H1 (cell line): ENCODE results near the gene LDLRAD3. TPM values are rescaled to one million over a fixed set of nuclear protein-coding genes. Genes with fewer than 3 reads are reported as not detected.

Experiments used
- CHD2 ChIP-seq: IDR thresholded peaks from 2 replicates; pipeline ENCODE4 v1.6.1; 2012; ENCODE audit warnings: low read length, improper control_type of control experiment
- EGR1 ChIP-seq: IDR thresholded peaks from 2 replicates; pipeline ENCODE4 v1.6.1; 2011; ENCODE audit warnings: low read depth, low read length, borderline replicate concordance
- KDM5A ChIP-seq: fragments of 200-600 bp; IDR thresholded peaks from 2 replicates; pipeline ENCODE4 v1.7.1; 2012; ENCODE audit warnings: mild to moderate bottlenecking, low read length, inconsistent platforms, mixed read lengths
- polyA plus RNA-seq, 7 experiments: library from polyadenylated mRNA; depleted of rRNA in 3 of 7; stranded (reverse) in 5 of 7; unstranded in 2 of 7; fragments of >200 nt in 5 of 7; fragments of 200-250 nt in 2 of 7; gene quantifications; 1 replicate in 5 of 7; 2 replicates in 1 of 7; 4 replicates in 1 of 7; pipeline versions ENCODE4 v1.2.1 to v1.2.3, GENCODE V29; 2011 to 2013; ENCODE audit warnings: missing spikeins in 2 of 7, mixed read lengths in 2 of 7
- total RNA-seq: library from RNA; stranded (reverse); fragmentation: NEBNext Ultra II Directional; extraction: Animal tissue kit (Norgen Biotek cat#: 25700); gene quantifications from 2 replicates; pipeline ENCODE4 v1.2.1, GENCODE V29; 2021
- TF ChIP-seq, protein P1 (sequence below): IDR thresholded peaks from 2 replicates; pipeline ENCODE4 v1.6.1; 2012; ENCODE audit warnings: inconsistent platforms

Gene LDLRAD3
- total and polyA plus RNA-seq, 2 of the 8 experiments (the other 6 are each of a cell fraction or from before 2014, with no cell fraction given): 18.6 to 22.8 TPM

DNA sequence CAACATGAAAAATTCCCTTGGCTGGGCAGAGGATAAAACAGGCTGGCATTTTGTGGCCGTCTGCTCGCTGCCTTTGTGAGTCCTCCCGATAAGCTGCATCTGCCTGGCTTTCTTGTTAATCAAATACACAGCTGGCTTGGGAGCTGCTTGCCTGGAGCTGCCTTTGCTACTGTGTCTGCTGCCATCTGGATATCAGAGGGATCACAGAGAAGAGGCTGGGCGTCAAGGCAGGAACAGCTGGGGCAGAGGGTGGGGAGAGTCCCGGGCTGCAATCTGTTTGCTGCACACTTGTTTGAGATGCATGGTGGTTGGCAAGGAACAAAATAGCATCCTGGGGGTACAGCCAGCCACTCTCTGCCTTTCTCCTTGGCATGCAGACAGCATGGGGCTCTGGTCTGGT is 309.4 kb downstream of the LDLRAD3 start (continued):
- TF ChIP-seq, protein P1, sequence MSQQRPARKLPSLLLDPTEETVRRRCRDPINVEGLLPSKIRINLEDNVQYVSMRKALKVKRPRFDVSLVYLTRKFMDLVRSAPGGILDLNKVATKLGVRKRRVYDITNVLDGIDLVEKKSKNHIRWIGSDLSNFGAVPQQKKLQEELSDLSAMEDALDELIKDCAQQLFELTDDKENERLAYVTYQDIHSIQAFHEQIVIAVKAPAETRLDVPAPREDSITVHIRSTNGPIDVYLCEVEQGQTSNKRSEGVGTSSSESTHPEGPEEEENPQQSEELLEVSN: no peak
- TF ChIP-seq KDM5A: no peak
- no peak for TF ChIP-seq CHD2
- no peak for TF ChIP-seq EGR1
